GM19468 (cell line): ENCODE measurements around the gene VIPR2.
"Not testable (repeated sequence)": the region's sequence is repeated elsewhere in the genome, so short reads cannot be mapped to it uniquely, and the experiment has no call there.

Experiments used
- ATAC-seq: cut with Tn5 transposase; IDR thresholded peaks from one replicate; pipeline ENCODE4 v1.9.1; 2021; ENCODE audit warnings: mild to moderate bottlenecking, moderate library complexity, moderate number of reproducible peaks; ENCODE audit not compliant: unreplicated experiment; ENCODE audit errors: extremely low read depth

The VIPR2 gene

GRCh38 chr7:159107161-159107892 lies 37.3 kb downstream of the VIPR2 start:
- ATAC-seq = no peak

DNA sequence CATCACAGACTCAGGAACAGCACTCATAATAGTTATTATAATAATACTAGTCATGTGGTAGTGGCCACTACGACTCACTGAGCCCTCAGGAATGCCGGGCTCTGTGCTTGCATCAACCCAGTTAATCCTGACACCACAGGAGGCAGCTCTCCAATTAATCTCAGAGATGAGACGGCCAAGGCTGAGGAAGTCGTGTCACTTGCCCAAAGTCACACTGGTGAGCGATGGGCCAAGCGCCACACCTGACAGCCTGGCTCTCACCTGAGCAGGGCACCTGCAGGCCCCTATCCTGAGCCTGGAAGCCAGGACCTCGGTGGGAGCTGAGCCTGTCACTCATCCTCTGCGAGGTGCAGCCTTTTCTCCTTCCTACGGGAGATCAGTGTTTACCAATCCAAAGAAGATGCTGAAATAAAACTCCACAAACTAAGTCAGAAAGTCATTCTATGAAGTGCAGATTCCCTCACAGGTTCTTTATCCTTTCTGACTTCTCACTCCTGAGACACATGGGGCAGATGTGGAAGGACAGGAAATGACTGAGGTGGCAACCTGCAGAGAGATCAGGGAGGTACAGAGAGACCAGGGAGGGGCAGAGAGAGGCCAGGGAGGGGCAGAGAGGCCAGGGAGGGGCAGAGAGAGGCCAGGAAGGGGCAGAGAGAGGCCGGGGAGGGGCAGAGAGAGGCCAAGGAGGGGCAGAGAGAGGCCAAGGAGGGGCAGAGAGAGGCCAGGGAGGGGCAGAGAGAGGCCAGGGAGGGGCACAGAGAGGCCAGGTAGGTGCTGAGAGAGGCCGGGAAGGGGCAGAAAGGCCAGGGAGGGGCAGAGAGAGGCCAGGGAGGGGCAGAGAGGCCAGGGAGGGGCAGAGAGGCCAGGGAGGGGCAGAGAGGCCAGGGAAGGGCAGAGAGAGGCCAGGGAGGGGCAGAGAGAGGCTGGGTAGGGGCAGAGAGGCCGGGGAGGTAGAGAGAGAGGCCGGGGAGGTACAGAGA lies 38.5 kb downstream of the VIPR2 start:
- ATAC-seq = no peak

- ATAC-seq = no peak
Observed at GRCh38 chr7:159105066-159105780, 39.4 kb downstream of the VIPR2 start.

- no peak for ATAC-seq
Observed at GRCh38 chr7:159104188-159104920, 40.3 kb downstream of the VIPR2 start.

DNA sequence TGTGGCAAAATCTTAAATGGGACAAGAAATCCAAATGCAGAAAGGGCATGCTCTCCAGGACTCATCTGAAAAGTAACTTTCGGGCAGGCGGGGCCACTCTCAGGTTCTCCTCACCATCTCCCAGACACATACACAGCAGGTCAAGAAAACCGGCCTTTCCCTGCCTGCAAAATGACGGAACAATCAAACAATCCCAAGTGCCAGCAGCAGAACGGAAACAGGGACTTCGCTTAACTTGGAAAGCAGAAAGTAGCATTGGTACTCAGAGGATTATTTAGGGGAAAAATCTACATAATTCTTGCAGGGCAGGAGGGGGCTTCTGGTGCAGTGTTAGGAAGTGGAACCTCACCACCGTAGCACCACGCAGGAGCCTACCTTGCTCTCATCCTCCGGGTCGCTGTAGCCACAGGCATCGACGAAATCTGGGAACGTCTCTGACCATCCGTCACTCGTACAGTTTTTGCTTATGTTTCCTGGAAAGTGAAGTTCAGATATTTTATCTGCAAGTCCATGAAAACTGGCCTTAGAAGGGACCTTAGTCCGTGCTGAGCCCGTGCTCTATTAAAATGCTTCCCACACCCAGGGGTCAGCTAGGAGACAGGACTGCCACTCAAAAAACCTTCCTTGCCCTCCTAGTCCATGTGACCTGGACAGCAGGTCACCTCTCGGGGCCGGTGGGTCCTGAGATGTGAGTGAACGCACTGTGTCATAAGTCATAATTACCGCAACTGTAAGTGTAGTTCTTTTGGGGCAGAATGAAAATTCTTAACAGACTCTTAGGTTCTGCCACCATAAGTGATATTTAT lies 41.1 kb downstream of the VIPR2 start:
- ATAC-seq = no peak

GRCh38 chr7:159102681-159103381 lies 41.8 kb downstream of the VIPR2 start:
- ATAC-seq = no peak

- not testable (repeated sequence) for ATAC-seq
Observed at GRCh38 chr7:159101661-159102091, 43.0 kb downstream of the VIPR2 start.

DNA sequence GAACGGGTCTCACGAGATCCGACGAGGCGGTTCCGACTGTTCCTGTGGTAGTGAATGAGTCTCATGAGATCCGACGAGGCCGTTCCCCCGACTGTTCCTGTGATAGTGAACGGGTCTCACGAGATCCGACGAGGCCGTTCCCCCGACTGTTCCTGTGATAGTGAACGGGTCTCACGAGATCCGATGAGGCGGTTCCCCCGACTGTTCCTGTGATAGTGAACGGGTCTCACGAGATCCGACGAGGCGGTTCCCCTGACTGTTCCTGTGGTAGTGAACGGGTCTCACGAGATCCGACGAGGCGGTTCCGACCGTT lies 43.6 kb downstream of the VIPR2 start:
- ATAC-seq = not testable (repeated sequence)

- ATAC-seq = not testable (repeated sequence)
Observed at GRCh38 chr7:159100281-159101082, 44.2 kb downstream of the VIPR2 start.

DNA sequence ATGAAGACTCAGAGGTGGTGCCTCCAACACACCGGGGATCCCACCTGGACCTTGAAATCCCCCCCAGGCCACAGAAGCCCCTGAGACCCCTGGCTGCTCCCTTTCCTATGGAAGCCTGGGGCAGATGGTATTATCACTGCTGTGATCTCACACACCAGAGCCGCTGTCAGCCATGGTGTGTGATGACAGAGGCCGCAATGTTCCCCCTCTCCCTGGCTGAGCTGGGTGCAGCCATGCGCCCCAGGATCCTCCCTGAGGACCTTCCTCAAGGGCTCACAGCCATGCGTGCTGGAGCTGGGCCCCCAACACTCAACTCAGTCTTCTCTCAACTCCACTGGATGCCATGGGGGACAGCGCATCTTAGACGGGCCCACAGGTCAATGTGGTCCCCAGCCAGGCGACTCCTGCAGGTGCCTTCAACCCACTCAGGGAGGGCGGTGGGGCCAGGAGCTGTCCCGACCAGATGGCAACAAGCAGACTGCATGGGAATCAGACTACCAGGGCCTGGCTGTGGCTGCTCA lies 44.9 kb downstream of the VIPR2 start:
- no peak for ATAC-seq

DNA sequence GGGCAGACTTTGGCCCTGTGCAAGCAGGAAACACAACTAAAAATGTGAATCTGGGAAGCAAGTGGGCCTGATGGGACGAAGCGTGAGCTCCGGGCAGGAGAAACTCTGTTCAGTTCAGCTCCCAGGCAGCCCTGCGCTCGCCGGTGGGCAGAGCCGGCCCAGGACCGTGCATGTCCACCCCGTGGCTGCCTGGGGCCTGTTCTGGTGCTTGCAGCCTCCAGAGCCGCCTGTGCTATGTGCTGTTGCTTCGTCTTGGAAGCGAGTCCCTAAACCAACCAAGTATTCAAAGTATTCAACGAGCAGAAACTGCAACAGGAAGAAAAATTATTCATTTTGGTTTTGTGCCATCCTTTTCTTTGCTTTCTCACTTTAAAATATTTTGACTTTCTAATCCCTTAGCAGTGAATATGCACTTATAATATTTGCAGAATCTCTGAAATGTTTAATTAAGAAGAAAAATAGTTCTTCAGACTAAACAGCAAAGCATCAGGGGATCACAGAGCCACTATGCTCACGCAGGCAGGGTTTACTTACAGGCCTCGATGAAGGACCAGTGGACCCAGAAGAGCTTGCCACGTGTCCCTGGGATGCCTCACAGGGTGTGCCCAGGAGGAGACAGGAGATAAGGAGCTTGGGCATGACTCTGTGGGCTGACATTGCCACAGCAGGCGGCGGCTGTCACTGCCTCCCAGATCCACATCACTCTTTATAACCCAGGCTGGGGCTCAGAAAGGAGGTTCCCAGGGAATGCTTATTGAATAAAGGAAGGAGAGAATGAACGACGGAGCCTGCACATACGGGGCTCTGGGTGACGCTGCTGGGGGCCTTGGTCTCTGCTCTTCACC lies 45.6 kb downstream of the VIPR2 start:
- no peak for ATAC-seq

GRCh38 chr7:159098424-159098786 lies 46.3 kb downstream of the VIPR2 start:
- no peak for ATAC-seq

GRCh38 chr7:159097661-159098423 lies 46.8 kb downstream of the VIPR2 start:
- no peak for ATAC-seq

DNA sequence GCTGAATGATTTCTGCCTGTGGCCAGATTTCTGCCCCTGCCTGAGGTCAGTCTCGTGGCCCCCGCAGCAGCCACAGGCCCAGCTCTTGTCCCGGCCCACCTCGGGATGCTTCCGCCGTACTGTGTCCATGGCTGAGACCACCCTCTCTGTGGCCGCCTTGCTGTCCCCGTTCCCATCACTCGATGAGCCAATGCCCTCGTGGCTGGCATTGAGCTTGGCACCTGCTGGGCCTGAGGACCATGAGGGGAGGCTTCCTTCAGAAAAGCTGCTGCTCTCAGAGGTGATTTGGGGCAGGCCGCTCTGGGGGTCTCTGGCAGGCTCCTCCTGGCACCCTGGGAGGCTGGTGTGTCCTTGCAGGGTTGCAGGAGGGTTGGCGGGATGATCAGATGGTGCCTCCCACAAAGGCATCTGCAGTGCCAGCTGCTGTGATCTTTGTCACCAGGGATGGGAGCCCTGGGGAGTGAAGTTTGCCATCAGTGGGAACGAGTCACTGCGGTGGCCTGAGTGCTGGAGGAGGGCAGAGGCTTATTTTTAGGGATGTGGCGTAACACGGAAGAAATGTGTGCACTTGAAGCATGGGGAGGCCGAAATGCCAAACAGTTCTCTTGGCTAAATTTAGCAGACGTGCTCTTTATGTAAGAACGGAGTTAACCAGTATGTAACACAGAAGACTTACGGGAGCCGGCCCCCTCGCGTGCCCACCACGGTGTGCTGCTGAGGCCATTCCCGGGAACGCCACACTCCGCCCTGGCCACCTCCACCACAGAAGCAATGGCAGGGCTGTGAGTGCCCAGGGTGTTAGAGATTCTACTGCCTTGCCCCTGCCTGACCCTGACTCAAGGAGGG lies 47.7 kb downstream of the VIPR2 start:
- no peak for ATAC-seq

DNA sequence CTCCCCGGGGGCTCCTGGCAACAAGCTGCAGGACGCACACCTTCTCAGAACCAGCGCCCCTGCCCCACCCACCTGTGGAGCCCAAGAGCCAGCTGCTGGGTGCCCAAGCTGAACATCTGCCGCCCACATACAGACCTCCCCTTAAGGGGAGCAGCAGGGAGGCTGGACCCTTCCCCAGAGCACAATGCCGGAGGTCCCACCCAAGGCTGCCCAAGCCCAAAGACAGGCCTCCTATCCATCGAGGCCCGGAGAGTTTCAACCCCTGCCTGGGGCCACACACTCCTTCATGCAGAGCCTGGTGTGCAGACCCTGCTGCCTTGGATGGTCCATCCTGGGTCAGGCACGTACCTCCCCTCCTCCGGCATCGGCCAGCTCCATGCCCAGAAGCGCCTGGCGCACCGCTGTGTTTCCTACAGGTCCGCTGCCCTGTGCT lies 48.7 kb downstream of the VIPR2 start:
- no peak for ATAC-seq
